BE2C (cell line): Measurements from ENCODE around the gene ROCK2.

ENCODE experiments used
- DNase-seq: peaks from one replicate; pipeline ENCODE4 v3.0.0-alpha.2; 2020
- H3K27me3 ChIP-seq: fragments of 250-450 bp; sonication (Bioruptor Pico); 2 replicates; pipeline ENCODE4 v1.5.1; 2020; ENCODE audit warnings: mild to moderate bottlenecking
- H3K36me3 ChIP-seq: fragments of 250-450 bp; sonication (Bioruptor Pico); 2 replicates; pipeline ENCODE4 v1.5.1; 2020; ENCODE audit warnings: mild to moderate bottlenecking
- H3K4me1 ChIP-seq: fragments of 250-450 bp; sonication (Bioruptor Pico); 2 replicates; pipeline ENCODE4 v1.5.1; 2020
- H3K4me3 ChIP-seq: 2 replicates; pipeline ENCODE4 v1.5.1; 2011; ENCODE audit warnings: low read depth, low read length
- H3K9me3 ChIP-seq: fragments of 250-450 bp; sonication (Bioruptor Pico); 2 replicates; pipeline ENCODE4 v1.5.1; 2020
- CTCF ChIP-seq: IDR thresholded peaks from 2 replicates; pipeline ENCODE4 v1.5.1; 2012; ENCODE audit warnings: mild to moderate bottlenecking, low read depth, low read length

The ROCK2 gene

GRCh38 chr2:11278219-11278618 is 66.2 kb downstream of the ROCK2 start:
- H3K4me3 ChIP-seq: no peak overlapping the region
- H3K4me1 ChIP-seq: no peaks in the 10 kb centered on the region
- TF ChIP-seq CTCF: no peak
- no peaks in the 10 kb centered on the region for H3K9me3 ChIP-seq
- no peaks in the 10 kb centered on the region; the same call in 1 of the 2 replicates for H3K36me3 ChIP-seq
- no peaks in the 10 kb centered on the region for H3K27me3 ChIP-seq
- DNase-seq: no peak

GRCh38 chr2:11275910-11276309 is 68.5 kb downstream of the ROCK2 start:
- no peak for DNase-seq

GRCh38 chr2:11270891-11271290 is 73.5 kb downstream of the ROCK2 start:
- DNase-seq: no peak
- TF ChIP-seq CTCF: no peak
- Histone ChIP-seq H3K4me3 (no peak overlapping the region), H3K36me3 (peaks cover 2% of the 10 kb centered on the region; the same call in 1 of the 2 replicates), H3K27me3 (no peaks in the 10 kb centered on the region), H3K9me3 (no peaks in the 10 kb centered on the region), H3K4me1 (no peaks in the 10 kb centered on the region)

More at GRCh38 chr2:11275910-11276309, 68.5 kb downstream of the ROCK2 start:
- H3K4me1 ChIP-seq: no peaks in the 10 kb centered on the region
- no peaks in the 10 kb centered on the region for H3K27me3 ChIP-seq
- H3K4me3 ChIP-seq: no peak overlapping the region
- TF ChIP-seq CTCF: no peak
- peaks cover 2% of the 10 kb centered on the region; the same call in 1 of the 2 replicates for H3K36me3 ChIP-seq
- no peaks in the 10 kb centered on the region for H3K9me3 ChIP-seq

GRCh38 chr2:11267931-11268330 is 76.5 kb downstream of the ROCK2 start:
- Histone ChIP-seq H3K4me1 (no peaks in the 10 kb centered on the region), H3K27me3 (no peaks in the 10 kb centered on the region), H3K9me3 (no peaks in the 10 kb centered on the region), H3K4me3 (no peak overlapping the region), H3K36me3 (peaks cover 2% of the 10 kb centered on the region; the same call in 1 of the 2 replicates)
- DNase-seq: no peak
- TF ChIP-seq CTCF: no peak

GRCh38 chr2:11264818-11265217 is 79.6 kb downstream of the ROCK2 start:
- TF ChIP-seq CTCF: no peak
- no peaks in the 10 kb centered on the region for H3K36me3 ChIP-seq

GRCh38 chr2:11264007-11264406 is 80.4 kb downstream of the ROCK2 start:
- no peaks in the 10 kb centered on the region for H3K27me3 ChIP-seq
- no peak for TF ChIP-seq CTCF
- no peak for DNase-seq
- H3K9me3 ChIP-seq: no peaks in the 10 kb centered on the region
- no peaks in the 10 kb centered on the region for H3K4me1 ChIP-seq
- no peak overlapping the region for H3K4me3 ChIP-seq
- H3K36me3 ChIP-seq: no peaks in the 10 kb centered on the region

More at GRCh38 chr2:11264818-11265217, 79.6 kb downstream of the ROCK2 start:
- Histone ChIP-seq H3K9me3 (no peaks in the 10 kb centered on the region), H3K27me3 (no peaks in the 10 kb centered on the region), H3K4me1 (no peaks in the 10 kb centered on the region), H3K4me3 (no peak overlapping the region)
- DNase-seq: no peak
